GM13976 (cell line): ENCODE data around the gene SSR2.
"Not testable (repeated sequence)": the region's sequence is repeated elsewhere in the genome, so short reads cannot be mapped to it uniquely, and the experiment has no call there.

Experiments used
- DNase-seq: peaks from one replicate; pipeline ENCODE4 v3.0.0; 2012; ENCODE audit warnings: low spot score
- CTCF ChIP-seq: IDR thresholded peaks from 2 replicates; pipeline ENCODE4 v1.5.1; 2012; ENCODE audit warnings: borderline replicate concordance, mild to moderate bottlenecking; ENCODE audit not compliant: insufficient read depth; ENCODE audit errors: extremely low read depth, missing control alignments, control extremely low read depth
- in situ Hi-C: fragments of 300-500 bp; cut with MboI; formaldehyde crosslinking; loops from one replicate; pipeline ENCODE4 v1.12.0; 2022; ENCODE audit warnings: low sequenced_read_pairs, mixed read lengths, inconsistent platforms; ENCODE audit not compliant: unreplicated experiment

SSR2 gene

GRCh38 chr1:156048663-156049258 is 28.0 kb upstream of the SSR2 start:
- in situ Hi-C loops: no loop called here
- TF ChIP-seq CTCF: no peak
- no peak for DNase-seq

GRCh38 chr1:156045076-156045475 is 24.3 kb upstream of the SSR2 start:
- in situ Hi-C loops: no loop called here
- DNase-seq: no peak
- TF ChIP-seq CTCF: no peak

GRCh38 chr1:156042828-156043227 is 22.1 kb upstream of the SSR2 start:
- DNase-seq: no peak
- TF ChIP-seq CTCF: no peak
- in situ Hi-C loops: no loop called here

GRCh38 chr1:156034991-156035390 is 14.2 kb upstream of the SSR2 start:
- in situ Hi-C loops, DNase-seq: not testable (repeated sequence)

- in situ Hi-C loops: no loop called here
- TF ChIP-seq CTCF: no peak
- DNase-seq: no peak
Observed at GRCh38 chr1:156033011-156033410, 12.3 kb upstream of the SSR2 start.

- no peak for DNase-seq
- no peak for TF ChIP-seq CTCF
- in situ Hi-C loops: no loop called here
Observed at GRCh38 chr1:156026588-156026987, 5.8 kb upstream of the SSR2 start.

- TF ChIP-seq CTCF: peak; percentile 46
- DNase-seq: peak; percentile 76
- in situ Hi-C loops: no loop called here
Observed at GRCh38 chr1:156025876-156026275, 5.1 kb upstream of the SSR2 start.
